ENCODE data around the gene PPOX.

The PPOX gene

GRCh38 chr1:161165742-161166668 is at the start of gene PPOX:
PPOX (plus strand) TSS chr1:161166426; CDS start chr1:161166848, 422 bp downstream.
- peak; percentile 99 for DNase-seq (ENCODE audit: low spot score)

- peak; percentile 83 for DNase-seq (ENCODE audit: low spot score)
Measured at GRCh38 chr1:161117759-161118581, 48.3 kb upstream of the PPOX start, which contains the start of the genes NIT1 and PFDN2. NIT1 (plus strand) TSS chr1:161118105; CDS start chr1:161118177, 72 bp downstream. PFDN2 (minus strand) TSS chr1:161118037; CDS start chr1:161118026, 11 bp downstream.

- peak; percentile 74 for DNase-seq (ENCODE audit: low spot score)
Measured at GRCh38 chr1:161119092-161119903, 46.9 kb upstream of the PPOX start.

GRCh38 chr1:161121042-161121650 is 45.1 kb upstream of the PPOX start:
- DNase-seq (ENCODE audit: low spot score) = no peak

- DNase-seq (ENCODE audit: low spot score) = no peak
Measured at GRCh38 chr1:161121834-161122233, 44.4 kb upstream of the PPOX start.

- DNase-seq (ENCODE audit: low spot score) = no peak
Measured at GRCh38 chr1:161122967-161123366, 43.3 kb upstream of the PPOX start.

GRCh38 chr1:161127649-161128048 is 38.6 kb upstream of the PPOX start:
- DNase-seq (ENCODE audit: low spot score) = no peak

- no peak for DNase-seq (ENCODE audit: low spot score)
Measured at GRCh38 chr1:161128591-161129420, 37.4 kb upstream of the PPOX start.

- no peak for DNase-seq (ENCODE audit: low spot score)
Measured at GRCh38 chr1:161130266-161130665, 36.0 kb upstream of the PPOX start.

GRCh38 chr1:161131523-161132409 is 34.5 kb upstream of the PPOX start:
- peak; percentile 22 for DNase-seq (ENCODE audit: low spot score)

- peak; percentile 96 for DNase-seq (ENCODE audit: low spot score)
Measured at GRCh38 chr1:161132410-161133219, 33.6 kb upstream of the PPOX start, which contains the start of gene DEDD. DEDD (minus strand) TSS chr1:161132667; CDS start chr1:161124462, 8,205 bp downstream.

GRCh38 chr1:161133220-161133740 is 32.9 kb upstream of the PPOX start:
- no peak for DNase-seq (ENCODE audit: low spot score)

GRCh38 chr1:161137881-161138280 is 28.3 kb upstream of the PPOX start:
- no peak for DNase-seq (ENCODE audit: low spot score)

GRCh38 chr1:161138431-161138830 is 27.8 kb upstream of the PPOX start:
- DNase-seq (ENCODE audit: low spot score) = no peak

GRCh38 chr1:161139766-161140165 is 26.5 kb upstream of the PPOX start:
- peak; percentile 56 for DNase-seq (ENCODE audit: low spot score)

- DNase-seq (ENCODE audit: low spot score) = no peak
Measured at GRCh38 chr1:161140755-161141400, 25.3 kb upstream of the PPOX start.

GRCh38 chr1:161145832-161146231 is 20.4 kb upstream of the PPOX start:
- no peak for DNase-seq (ENCODE audit: low spot score)

- DNase-seq (ENCODE audit: low spot score) = no peak
Measured at GRCh38 chr1:161153176-161153575, 13.1 kb upstream of the PPOX start.
